Uterus (tissue), 4 donors: ENCODE measurements around the gene SPDYC. TPM values are rescaled to one million over a fixed set of nuclear protein-coding genes. Genes with fewer than 3 reads are reported as not detected.

ENCODE experiments used
- DNase-seq, 2 donors: peaks; one replicate each; pipeline ENCODE4 v3.0.0-alpha.2; 2019 to 2020
- H3K27ac ChIP-seq, 2 donors: fragments of 200-600 bp; sonication (generic); 1 replicate in 1 of 2; 2 replicates in 1 of 2; pipeline ENCODE4 v1.5.1; 2016 to 2018
- H3K27me3 ChIP-seq, 2 donors: fragments of 200-600 bp; sonication (generic); one replicate each; pipeline ENCODE4 v1.5.1; 2018 to 2019; ENCODE audit warnings: control low read depth in 1 of 2
- H3K36me3 ChIP-seq, 2 donors: fragments of 200-600 bp; sonication (generic); one replicate each; pipeline ENCODE4 v1.5.1; 2019; ENCODE audit warnings: control low read depth in 1 of 2
- H3K4me1 ChIP-seq, 2 donors: fragments of 200-600 bp; sonication (generic); one replicate each; pipeline ENCODE4 v1.5.1; 2018 to 2019; ENCODE audit warnings: control low read depth in 1 of 2
- H3K4me3 ChIP-seq, 2 donors: fragments of 200-600 bp; sonication (generic); 1 replicate in 1 of 2; 2 replicates in 1 of 2; pipeline ENCODE4 v1.5.1; 2018 to 2019; ENCODE audit warnings: mild to moderate bottlenecking in 1 of 2
- H3K9me3 ChIP-seq, 2 donors: fragments of 200-600 bp; sonication (generic); one replicate each; pipeline ENCODE4 v1.5.1; 2019; ENCODE audit warnings: control low read depth in 1 of 2
- CTCF ChIP-seq, 4 experiments: fragments of 200-600 bp in 2 of 4; fragments of 450-650 bp in 2 of 4; sonication (generic) in 2 of 4; IDR thresholded peaks; one replicate each; pipeline ENCODE4 v1.5.1; 2016 to 2019; ENCODE audit warnings: antibody characterized with exemption in 4 of 4, mild to moderate bottlenecking in 2 of 4, moderate library complexity in 1 of 4
- POLR2A ChIP-seq, 2 donors: fragments of 450-650 bp; IDR thresholded peaks; one replicate each; pipeline ENCODE4 v1.6.1; 2016; ENCODE audit warnings: antibody characterized with exemption in 2 of 2, mild to moderate bottlenecking in 1 of 2, moderate library complexity in 1 of 2
- intact Hi-C: fragments of 100-400 bp; cut with DNase I; formaldehyde crosslinking; loops from one replicate; pipeline ENCODE4 v1.15.1; 2023; ENCODE audit warnings: low total_unique reads
- total RNA-seq, 4 donors: library from RNA; depleted of rRNA in 3 of 4; stranded (reverse); fragments of >200 nt in 3 of 4; gene quantifications; one replicate each; pipeline versions ENCODE4 v1.1.0 to v1.2.4, GENCODE V29; 2014 to 2023
- donor health status: DM: yes; HTN: yes; CAD: no.

The SPDYC gene
- total RNA-seq, 4 donors from 2014 or later, result not detected

GRCh38 chr11:65213322-65214211, 43.5 kb downstream of the SPDYC start:
- H3K27ac ChIP-seq, result no peak overlapping the region
- no peaks in the 10 kb centered on the region for H3K4me1 ChIP-seq
- no peak overlapping the region for H3K4me3 ChIP-seq
- TF ChIP-seq POLR2A (IDR thresholded peaks at IDR 0.05), result no peak
- TF ChIP-seq CTCF (IDR thresholded peaks at IDR 0.05), result no peak
- no peak for DNase-seq
- intact Hi-C loops, result no loop called here
- no peaks in the 10 kb centered on the region for H3K27me3 ChIP-seq
- no peaks in the 10 kb centered on the region for H3K36me3 ChIP-seq
- no peaks in the 10 kb centered on the region for H3K9me3 ChIP-seq

- no peak for DNase-seq
- H3K9me3 ChIP-seq, result no peaks in the 10 kb centered on the region
- H3K36me3 ChIP-seq, result no peaks in the 10 kb centered on the region
- H3K4me1 ChIP-seq, result no peaks in the 10 kb centered on the region
- TF ChIP-seq POLR2A (IDR thresholded peaks at IDR 0.05) (no peak), CTCF (IDR thresholded peaks at IDR 0.05) (no peak)
- no peak overlapping the region for H3K27ac ChIP-seq
- intact Hi-C loops, result no loop called here
- no peaks in the 10 kb centered on the region for H3K27me3 ChIP-seq
- H3K4me3 ChIP-seq, result no peak overlapping the region
Observed at GRCh38 chr11:65214212-65214845, 44.3 kb downstream of the SPDYC start.

GRCh38 chr11:65215441-65216076, 45.5 kb downstream of the SPDYC start:
- H3K9me3 ChIP-seq, result no peaks in the 10 kb centered on the region
- no peak for TF ChIP-seq POLR2A (IDR thresholded peaks at IDR 0.05)
- TF ChIP-seq CTCF (IDR thresholded peaks at IDR 0.05), result no peak
- H3K36me3 ChIP-seq, result no peaks in the 10 kb centered on the region
- no peak overlapping the region for H3K4me3 ChIP-seq
- no peaks in the 10 kb centered on the region for H3K4me1 ChIP-seq
- intact Hi-C loops, result no loop called here
- DNase-seq, result no peak
- no peak overlapping the region for H3K27ac ChIP-seq
- no peaks in the 10 kb centered on the region for H3K27me3 ChIP-seq

- intact Hi-C loops, result no loop called here
- H3K27ac ChIP-seq, result no peak overlapping the region
Observed at GRCh38 chr11:65216830-65217229, 46.8 kb downstream of the SPDYC start.

More at GRCh38 chr11:65216830-65217229, 46.8 kb downstream of the SPDYC start:
- Histone ChIP-seq H3K4me3 (no peak overlapping the region), H3K27me3 (no peaks in the 10 kb centered on the region), H3K36me3 (no peaks in the 10 kb centered on the region), H3K9me3 (no peaks in the 10 kb centered on the region), H3K4me1 (no peaks in the 10 kb centered on the region)
- TF ChIP-seq CTCF (IDR thresholded peaks at IDR 0.05) (no peak), POLR2A (IDR thresholded peaks at IDR 0.05) (no peak)
- DNase-seq, result no peak
